ENCODE measurements around the gene POLE.
A peak's percentile ranks its signal among the peaks of the same experiment; 100 is the strongest.
"Not testable (repeated sequence)": the region's sequence is repeated elsewhere in the genome, so short reads cannot be mapped to it uniquely, and the experiment has no call there.

POLE gene

GRCh38 chr12:132615579-132616038, 71.5 kb downstream of the POLE start:
- no peak for DNase-seq (ENCODE audit: low spot score)

DNA sequence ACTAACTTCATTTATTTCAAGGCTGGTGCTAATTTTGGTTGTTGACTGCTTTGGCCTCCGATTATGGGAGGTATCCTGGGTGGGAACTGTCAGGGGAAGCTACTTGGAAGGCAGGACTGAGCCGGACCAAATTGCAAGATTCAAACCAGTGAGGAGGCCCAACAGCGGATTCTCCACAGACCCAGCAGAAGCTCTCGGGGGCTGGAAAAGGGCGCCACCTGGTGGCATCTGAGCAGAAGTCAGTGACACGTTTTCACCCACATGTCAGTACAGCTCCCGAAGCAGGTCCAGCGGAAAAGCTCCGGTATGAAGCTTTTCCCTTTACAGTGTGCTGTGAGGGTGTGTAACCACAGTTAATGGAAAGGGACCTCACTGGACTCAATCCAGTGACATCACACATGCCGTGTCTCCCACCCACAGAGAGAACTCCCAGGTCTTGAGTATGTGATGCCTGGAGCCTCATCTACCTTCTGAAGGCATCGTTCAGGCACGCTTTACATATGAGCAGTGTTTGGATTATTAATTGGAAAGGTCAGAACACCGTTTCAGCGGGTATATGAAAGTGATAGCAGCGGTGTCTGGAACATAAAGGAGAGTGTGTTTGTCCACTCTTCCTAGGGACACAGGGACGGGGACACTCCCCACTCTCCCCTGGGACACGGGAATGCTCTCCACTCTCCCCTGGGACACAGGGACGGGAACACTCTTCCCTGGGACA, 72.1 kb downstream of the POLE start:
- peak; percentile 91 for DNase-seq (ENCODE audit: low spot score)

GRCh38 chr12:132614029-132614428, 73.1 kb downstream of the POLE start:
- DNase-seq (ENCODE audit: low spot score) = no peak

DNA sequence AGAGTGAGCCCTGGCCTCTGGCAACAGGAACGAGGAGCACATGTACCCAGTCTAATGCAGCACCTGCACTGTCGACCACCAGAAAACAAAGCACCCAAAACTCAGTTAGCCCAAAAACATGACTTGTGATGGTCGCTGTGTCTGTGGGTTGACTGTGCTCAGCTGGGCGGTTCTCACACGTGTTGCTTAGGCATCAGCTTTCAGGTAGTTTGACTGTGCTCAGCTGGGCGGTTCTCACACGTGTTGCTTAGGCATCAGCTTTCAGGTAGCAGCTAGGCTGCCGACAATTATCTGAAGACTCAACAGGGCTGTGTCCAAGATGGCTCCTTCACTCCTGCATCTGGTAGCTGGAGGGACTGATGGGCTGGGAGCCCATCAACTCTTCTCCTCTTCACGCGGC, 75.5 kb downstream of the POLE start:
- DNase-seq (ENCODE audit: low spot score) = no peak

DNA sequence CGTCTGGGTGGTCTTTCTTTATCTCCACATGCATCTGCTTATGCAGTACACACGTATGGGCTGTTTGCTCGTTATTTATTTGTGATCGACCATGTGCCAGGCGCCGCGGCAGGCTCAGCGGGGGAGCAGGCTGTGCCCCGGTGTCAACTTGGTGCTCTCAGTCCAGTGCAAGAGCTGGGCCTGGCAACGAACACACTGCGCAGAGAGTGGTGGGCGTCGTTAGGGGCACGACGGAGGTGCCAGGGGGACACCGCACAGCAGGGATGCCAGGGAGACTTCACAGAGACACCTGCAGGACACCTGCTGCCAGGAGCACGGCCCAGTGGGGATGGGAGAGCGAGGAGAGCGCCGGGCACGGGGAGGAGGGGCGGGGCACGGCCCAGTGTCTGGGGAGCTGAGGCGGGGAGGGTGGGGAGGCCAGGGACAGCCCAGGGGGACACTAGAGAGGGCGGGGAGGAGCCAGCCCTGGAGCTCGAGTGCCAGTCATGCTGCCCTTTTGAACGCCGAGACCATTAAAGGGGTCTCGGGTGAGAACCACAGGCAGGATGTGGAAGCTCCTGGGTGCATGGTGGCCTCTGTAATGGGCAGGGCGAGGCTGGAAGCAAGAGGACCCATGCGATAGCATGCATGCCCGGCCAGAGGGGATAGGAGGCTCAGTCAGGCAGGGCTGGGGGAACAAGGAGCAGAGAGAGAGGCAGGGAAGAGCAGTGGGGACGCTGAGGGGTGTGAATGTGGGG, 76.1 kb downstream of the POLE start:
- no peak for DNase-seq (ENCODE audit: low spot score)

DNA sequence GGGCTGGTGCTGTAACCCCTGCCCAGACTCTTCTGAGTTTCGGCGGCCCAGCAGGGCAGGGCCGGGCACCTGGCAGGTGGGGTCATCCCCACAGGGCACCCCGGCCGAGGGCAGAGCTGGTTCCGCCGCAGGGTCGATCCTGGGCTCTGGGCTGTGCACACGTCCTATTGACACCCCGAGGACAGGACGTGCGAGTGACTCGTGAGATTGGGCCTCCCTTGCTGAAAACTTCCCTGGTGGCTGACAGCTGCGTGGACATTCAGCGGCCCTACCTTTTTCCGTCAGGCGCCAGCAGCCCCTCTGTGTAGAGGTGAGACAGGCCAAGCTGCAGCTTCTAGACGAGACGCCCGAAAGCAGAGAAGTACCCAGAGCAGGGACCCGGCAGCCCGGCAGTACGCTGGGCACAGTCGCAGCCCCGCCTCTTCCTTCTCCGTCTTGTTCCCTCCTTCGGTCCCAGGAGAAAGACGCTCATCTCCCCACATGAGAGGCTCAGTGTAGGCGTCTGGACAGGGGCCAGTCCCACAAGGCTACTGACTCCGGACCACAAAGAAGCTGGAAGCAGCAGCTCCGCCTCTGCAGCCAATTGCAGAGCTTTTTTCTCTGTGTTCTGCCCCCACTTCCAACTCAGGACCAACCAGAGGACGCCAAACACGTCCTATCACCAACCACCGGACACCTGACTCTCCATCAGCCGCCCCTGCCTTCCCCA, 76.9 kb downstream of the POLE start, which contains the start of gene LRCOL1:
Gene LRCOL1 (minus strand): TSS at position 532 of the 709 bp plus-strand sequence. CDS start 4,331 bp downstream, outside the sequence.
- DNase-seq (ENCODE audit: low spot score) = no peak

DNA sequence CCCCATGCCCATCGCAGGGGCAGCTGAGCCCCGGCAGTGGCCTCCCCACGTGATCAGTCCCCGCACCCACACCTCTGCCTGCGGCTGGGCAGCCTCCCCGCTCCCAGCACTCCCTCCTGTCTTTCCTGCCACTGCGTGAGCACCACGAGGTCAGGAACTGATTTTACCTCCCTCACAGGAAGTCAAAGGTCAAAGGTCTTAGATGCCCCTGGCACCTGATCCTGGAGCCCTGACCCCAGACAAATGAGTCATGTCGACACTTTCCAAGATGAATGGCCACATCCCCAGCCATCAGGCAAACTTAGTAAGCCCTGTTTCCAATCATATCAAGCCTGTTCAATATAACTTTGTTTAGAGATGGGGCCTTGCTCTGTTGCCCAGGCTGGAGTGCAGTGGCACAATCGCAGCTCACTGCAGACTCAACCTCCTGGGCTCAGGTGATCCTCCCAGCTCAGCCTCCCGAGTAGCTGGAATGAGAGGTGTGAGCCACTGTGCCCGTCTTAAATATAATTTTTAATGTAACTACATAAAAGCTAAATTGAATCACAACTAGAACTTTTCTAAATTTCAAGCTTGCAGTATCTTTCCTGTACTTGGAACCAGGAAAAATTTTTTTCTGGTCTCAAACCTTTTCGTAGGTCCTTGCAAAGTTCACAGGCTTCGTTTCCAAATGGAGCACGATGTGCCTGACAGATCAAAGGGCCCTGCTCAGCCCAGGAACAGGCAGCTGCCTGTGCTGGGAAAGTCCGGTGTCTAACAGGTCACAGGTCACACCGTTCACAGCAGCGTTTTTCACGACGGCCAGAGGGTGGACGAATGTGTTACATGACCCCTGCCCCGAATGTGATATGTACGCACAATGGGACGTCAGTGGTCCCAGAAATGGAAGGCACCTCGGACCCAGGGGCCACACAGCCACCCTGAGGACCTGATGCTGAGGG, 78.6 kb downstream of the POLE start:
- DNase-seq (ENCODE audit: low spot score) = no peak

DNA sequence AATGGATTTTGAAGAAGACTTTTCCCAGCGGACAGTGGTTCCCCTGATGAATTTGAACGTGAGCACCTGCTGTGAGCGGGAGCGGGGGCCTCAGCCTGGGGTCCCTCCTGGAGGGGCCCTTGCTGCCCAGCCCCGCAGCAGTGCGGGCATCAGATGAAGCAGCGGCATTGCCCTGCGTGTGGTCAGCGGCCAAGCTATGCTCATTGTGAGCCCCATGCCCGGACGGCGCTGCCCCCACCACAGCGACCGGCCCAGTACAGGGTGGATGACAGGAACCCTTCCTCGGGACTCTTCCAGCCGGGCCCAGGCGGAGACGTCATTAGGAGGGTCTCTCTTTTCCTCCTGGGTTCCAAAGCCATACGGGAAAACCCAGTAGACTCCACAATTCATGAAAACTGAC, 80.2 kb downstream of the POLE start:
- no peak for DNase-seq (ENCODE audit: low spot score)

DNA sequence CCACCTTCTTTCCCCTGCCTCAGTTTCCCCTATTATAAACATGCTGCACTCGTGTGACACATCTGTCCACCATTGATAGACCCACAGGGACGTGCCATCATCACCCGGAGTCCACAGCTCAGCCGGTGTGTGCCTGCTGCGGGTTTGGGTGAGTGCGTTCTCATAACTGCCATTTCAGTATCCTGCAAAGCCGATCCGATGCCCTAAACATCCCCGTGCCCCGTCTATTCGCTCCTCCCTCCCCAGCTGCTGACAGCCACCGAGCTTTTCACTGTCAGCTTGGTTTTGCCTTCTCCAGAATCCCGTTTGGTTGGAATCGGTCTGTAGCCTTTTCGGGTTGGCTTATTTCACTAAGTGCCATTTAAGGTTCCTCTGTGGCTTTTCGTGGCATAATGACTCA, 80.7 kb downstream of the POLE start:
- no peak for DNase-seq (ENCODE audit: low spot score)

DNA sequence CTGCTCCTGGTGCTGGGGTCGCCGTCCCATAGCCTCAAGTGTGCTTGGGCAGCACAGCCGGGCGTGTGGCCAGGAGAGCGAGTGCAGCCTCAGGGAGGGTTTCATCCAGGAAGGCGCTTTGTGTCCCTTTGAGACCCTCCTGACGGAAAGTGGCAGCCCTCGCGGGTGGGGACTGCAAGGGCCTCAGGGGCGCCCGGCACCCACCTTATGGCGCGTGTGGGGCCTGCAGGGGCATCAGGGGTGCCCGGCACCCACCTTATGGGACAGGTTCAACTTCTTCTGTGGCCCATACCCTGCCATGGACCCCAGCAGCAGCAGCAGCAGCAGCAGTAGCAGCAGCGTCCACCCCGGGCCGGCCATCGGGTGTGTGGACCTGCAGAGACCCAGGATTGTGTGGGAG, 81.2 kb downstream of the POLE start:
- DNase-seq (ENCODE audit: low spot score) = no peak

DNA sequence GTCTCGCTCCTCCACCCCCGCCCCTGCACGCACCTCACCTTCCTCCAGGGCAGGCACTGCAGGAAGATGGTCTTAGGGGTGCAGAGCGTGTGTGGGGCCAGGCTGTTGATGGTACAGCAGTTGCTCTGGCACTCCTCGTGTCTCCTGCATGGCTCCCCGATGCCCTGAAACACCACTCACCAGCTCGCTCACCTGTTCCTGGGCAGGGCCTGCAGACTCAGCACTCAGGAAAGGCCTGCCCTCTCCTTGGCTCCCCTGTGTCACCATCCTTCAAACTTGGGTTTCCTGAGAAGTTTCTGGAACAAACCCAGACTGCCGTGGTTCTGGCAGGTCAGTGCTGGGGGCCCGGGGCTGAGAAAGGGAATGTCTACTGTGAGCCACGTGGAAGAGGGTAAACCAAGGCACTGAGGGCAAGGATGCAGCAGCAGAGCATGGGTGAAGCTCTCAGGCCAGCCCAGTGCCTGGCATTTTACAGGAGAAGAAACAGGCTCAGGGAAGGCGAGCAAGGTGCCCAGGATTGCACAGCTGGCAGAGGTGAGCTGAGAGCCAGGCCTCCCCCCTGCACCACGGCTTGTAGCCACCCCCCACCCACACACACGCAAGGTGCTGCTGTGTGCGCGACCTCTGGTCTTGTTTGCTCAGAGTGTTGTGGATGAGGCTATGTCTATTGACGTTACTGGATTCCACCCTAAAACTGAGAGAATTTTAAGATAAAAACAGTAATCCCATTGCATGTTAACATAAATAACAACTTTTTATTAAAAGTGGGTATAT, 82.3 kb downstream of the POLE start:
- no peak for DNase-seq (ENCODE audit: low spot score)

DNA sequence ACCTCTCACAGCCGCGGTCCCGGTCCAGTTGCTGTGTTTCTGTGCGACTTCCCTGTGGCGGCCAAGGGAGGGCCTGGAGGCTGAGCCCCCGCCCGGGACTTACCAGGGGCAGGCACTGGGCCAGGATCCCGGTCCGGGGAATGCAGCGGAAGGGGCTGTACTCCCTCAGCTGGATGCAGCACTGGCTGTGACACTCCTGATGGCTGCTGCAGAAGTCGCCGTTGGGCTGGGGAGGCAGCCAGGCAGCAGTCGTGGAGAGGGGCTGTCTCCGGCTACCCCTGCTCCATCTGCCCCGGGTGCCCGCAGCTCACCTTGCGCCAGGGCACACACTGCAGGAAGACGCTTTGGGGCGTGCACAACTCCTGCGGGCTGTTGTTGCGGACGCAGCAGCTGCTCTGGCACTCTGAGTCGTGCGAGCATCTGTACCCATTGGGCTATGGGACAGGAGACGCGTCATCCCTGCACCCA, 83.0 kb downstream of the POLE start:
- DNase-seq (ENCODE audit: low spot score) = no peak

- no peak for DNase-seq (ENCODE audit: low spot score)
Measured at GRCh38 chr12:132603240-132604150, 83.6 kb downstream of the POLE start.

- no peak for DNase-seq (ENCODE audit: low spot score)
Measured at GRCh38 chr12:132602572-132603239, 84.4 kb downstream of the POLE start.

DNA sequence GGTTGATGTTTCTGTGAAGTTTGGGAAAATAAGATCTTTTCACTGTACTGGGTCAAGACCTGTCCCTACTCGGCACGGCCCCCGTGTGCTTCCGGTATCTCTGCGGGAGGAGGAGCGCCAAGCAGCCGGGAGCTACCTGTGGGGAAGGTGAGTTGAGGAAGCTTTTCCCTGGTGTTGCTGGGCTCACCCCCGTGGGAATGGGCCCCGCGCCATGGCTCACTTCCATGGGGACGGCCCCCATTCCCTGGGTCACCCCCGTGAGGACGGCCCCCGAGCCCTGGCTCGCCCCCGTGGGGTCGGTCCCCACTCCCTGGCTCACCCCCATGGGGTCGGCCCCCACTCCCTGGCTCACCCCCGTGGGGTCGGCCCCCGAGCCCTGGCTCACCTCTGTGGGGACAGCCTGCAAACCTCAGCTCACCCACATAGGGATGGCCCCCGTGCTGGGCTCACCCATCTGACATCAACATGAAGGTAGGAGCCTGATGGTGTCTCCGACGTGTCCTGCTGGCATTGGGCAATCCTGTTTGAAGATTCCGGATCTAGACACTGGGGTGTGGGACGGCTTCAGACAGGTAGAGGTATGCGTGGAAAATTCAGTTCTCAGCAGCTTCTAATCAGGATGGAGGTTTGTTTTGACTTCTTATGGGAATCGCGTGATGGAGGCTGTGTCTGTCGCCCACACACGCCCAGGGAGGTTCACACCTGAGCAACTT, 85.8 kb downstream of the POLE start:
- no peak for DNase-seq (ENCODE audit: low spot score)

- peak; percentile 71 for DNase-seq (ENCODE audit: low spot score)
Measured at GRCh38 chr12:132600048-132601032, 86.8 kb downstream of the POLE start.

GRCh38 chr12:132599502-132599901, 87.6 kb downstream of the POLE start:
- DNase-seq (ENCODE audit: low spot score) = not testable (repeated sequence)
